ENCODE measurements around the gene QDPR.

DNA sequence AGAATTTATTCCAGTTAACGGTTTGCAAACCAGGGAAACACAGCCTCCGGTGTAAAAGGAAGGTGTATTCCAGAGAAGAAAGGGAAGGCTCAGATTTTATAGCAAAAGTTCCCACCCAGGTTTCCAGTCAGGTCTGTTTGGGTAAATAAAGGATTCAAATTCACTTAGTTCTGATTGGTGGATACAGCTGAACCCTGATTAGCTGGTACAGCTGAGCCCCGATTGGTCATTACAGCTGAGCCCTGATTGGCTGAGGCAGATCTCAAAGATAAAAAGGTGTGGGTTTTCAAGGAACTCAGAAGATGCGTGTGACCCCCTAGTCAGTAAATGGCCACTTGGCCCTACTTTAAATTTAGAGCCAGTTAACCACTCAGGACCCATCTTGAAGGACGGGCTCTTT is 9.7 kb upstream of the QDPR start:
- TF ChIP-seq, protein P1, sequence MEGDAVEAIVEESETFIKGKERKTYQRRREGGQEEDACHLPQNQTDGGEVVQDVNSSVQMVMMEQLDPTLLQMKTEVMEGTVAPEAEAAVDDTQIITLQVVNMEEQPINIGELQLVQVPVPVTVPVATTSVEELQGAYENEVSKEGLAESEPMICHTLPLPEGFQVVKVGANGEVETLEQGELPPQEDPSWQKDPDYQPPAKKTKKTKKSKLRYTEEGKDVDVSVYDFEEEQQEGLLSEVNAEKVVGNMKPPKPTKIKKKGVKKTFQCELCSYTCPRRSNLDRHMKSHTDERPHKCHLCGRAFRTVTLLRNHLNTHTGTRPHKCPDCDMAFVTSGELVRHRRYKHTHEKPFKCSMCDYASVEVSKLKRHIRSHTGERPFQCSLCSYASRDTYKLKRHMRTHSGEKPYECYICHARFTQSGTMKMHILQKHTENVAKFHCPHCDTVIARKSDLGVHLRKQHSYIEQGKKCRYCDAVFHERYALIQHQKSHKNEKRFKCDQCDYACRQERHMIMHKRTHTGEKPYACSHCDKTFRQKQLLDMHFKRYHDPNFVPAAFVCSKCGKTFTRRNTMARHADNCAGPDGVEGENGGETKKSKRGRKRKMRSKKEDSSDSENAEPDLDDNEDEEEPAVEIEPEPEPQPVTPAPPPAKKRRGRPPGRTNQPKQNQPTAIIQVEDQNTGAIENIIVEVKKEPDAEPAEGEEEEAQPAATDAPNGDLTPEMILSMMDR (IDR thresholded peaks at IDR 0.05), result no peak
- TF ChIP-seq POLR2A (IDR thresholded peaks at IDR 0.05), result no peak
